Activated CD8-positive, alpha-beta T cell treated with anti-CD3 and anti-CD28 coated beads for 36 hours (primary cell): Measurements from ENCODE around the gene ZNF597. TPM values are rescaled to one million over a fixed set of nuclear protein-coding genes. Genes with fewer than 3 reads are reported as not detected.

Experiments
- ATAC-seq: fragments of 200-7000 bp; cut with Tn5 transposase; one replicate; pipeline ENCODE4 v1.10.0; 2021; ENCODE audit warnings: mild to moderate bottlenecking, moderate library complexity
- CTCF ChIA-PET: fragments of 350-600 bp; sonication (Branson Sonifier 250); formaldehyde crosslinking; loops from one replicate; lab custom pipeline; 2021; ENCODE audit warnings: antibody characterized with exemption; lab: Charles Lee
- POLR2A ChIA-PET: fragments of 350-600 bp; sonication (Branson Sonifier 250); formaldehyde crosslinking; loops from one replicate; lab custom pipeline; 2021; ENCODE audit warnings: antibody characterized with exemption; lab: Charles Lee
- DNase-seq: peaks from one replicate; pipeline ENCODE4 v3.0.0-alpha.2; 2020
- H3K27ac Mint-ChIP-seq: one replicate; pipeline ENCODE4 v1.8.0; 2021; ENCODE audit warnings: mild to moderate bottlenecking, mixed read lengths
- H3K27me3 Mint-ChIP-seq: one replicate; pipeline ENCODE4 v1.8.0; 2021; ENCODE audit warnings: mixed read lengths
- H3K36me3 Mint-ChIP-seq: one replicate; pipeline ENCODE4 v1.8.0; 2021; ENCODE audit warnings: low read depth, mixed read lengths
- H3K4me1 Mint-ChIP-seq: one replicate; pipeline ENCODE4 v1.8.0; 2021; ENCODE audit warnings: low read depth, mixed read lengths
- H3K4me3 Mint-ChIP-seq: one replicate; pipeline ENCODE4 v1.8.0; 2021; ENCODE audit warnings: mild to moderate bottlenecking, moderate library complexity, mixed read lengths
- H3K9me3 Mint-ChIP-seq: one replicate; pipeline ENCODE4 v1.8.0; 2021; ENCODE audit warnings: mixed read lengths
- intact Hi-C: fragments of 100-400 bp; cut with micrococcal nuclease; formaldehyde crosslinking; loops from one replicate; pipeline ENCODE4 v1.10.0; 2022
- total RNA-seq, 2 experiments: library from RNA; stranded (reverse); gene quantifications; one replicate each; pipeline ENCODE4 v1.2.3, GENCODE V29; 2021
- TF ChIP-seq, protein P1 (sequence below): fragments of 200-600 bp; IDR thresholded peaks from one replicate; pipeline ENCODE4 v1.8.0; 2022; ENCODE audit warnings: antibody characterized with exemption, mild to moderate bottlenecking

Gene ZNF597
- total RNA-seq, 2 experiments from 2014 or later, result 1.6 to 1.8 TPM

DNA sequence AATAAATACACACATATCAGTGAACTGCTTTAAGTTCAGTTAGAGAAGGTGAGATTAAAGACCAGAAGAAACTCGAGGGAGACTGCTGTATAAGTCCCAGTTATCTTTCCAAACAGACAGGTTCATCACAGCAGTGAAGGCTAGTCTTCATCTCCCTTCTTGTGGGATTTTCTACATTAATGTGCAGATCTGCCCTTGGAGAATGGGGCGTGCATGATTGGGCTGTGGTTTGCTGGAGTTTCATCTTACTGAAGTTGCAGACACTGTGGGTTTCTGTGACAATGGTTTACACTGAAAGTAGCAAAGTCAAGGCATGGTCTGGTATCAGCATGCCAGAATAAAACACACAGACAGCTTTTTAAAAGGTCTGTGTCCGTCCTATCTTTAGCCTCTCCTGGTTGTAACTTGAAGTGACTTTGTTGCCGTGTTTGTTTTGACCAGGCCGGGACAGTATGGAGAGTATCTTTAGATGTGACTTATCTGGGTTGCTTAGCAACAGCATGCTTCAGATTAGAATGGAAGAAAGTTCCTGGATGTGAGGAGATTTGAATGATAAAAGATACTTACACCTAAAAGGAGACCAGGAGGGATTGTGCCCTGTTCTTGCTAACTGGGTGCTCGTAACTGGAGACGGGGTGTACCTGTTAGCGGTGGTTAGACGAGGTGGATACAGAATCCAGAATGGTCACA, 16.2 kb upstream of the ZNF597 start:
- Mint-ChIP-seq H3K27me3 (no peaks in the 10 kb centered on the region), H3K27ac (peak overlapping the region; percentile 90), H3K9me3 (no peaks in the 10 kb centered on the region), H3K4me3 (peak overlapping the region; percentile 85), H3K36me3 (peaks cover 6% of the 10 kb centered on the region), H3K4me1 (peaks cover 50% of the 10 kb centered on the region)
- CTCF ChIA-PET, result interaction anchor here (0.9 to 1.7 kb wide), 3 partner anchors 42 to 193 kb away, joined by 3 to 4 read pairs (median 4); partner anchors contain the start of gene CLUAP1
- POLR2A ChIA-PET, result interaction anchor here (1.1 kb wide), 1 partner anchor 193 kb away, joined by 3 read pairs; no protein-coding TSS in a partner anchor
- peak; percentile 60 for DNase-seq
- ATAC-seq, result peak; percentile 10
- TF ChIP-seq, protein P1, sequence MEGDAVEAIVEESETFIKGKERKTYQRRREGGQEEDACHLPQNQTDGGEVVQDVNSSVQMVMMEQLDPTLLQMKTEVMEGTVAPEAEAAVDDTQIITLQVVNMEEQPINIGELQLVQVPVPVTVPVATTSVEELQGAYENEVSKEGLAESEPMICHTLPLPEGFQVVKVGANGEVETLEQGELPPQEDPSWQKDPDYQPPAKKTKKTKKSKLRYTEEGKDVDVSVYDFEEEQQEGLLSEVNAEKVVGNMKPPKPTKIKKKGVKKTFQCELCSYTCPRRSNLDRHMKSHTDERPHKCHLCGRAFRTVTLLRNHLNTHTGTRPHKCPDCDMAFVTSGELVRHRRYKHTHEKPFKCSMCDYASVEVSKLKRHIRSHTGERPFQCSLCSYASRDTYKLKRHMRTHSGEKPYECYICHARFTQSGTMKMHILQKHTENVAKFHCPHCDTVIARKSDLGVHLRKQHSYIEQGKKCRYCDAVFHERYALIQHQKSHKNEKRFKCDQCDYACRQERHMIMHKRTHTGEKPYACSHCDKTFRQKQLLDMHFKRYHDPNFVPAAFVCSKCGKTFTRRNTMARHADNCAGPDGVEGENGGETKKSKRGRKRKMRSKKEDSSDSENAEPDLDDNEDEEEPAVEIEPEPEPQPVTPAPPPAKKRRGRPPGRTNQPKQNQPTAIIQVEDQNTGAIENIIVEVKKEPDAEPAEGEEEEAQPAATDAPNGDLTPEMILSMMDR, result no peak
- intact Hi-C loops, result loop anchor here (5.0 kb wide), 1 partner anchor 177 kb away; the partner anchor contains the start of gene ZNF263

DNA sequence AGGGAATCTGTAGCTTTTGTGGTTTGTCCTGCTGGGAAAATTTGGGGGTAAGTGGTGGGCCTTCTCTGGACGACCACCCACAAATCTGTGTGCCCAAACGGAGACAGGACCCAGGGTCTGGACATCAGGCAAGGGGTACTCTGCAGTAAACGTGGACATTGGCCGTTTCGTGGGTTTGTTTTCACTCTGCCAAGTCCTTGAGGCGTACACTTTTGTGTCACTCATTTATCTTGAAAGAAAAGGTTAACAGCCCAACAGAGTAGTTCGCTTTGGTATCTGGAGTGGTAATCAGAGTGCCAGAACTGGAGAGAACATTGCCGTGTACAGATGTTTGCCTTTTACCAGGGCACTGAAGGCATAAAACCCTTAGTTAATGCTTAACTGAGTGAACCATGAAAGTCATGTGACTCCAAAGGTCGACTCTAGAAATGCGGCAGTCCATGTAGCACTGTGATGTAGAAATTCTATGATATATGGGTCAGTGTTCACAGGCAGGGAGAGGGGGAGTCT, 15.6 kb upstream of the ZNF597 start:
- H3K9me3 Mint-ChIP-seq, result no peaks in the 10 kb centered on the region
- TF ChIP-seq, protein P1, result no peak
- peaks cover 2% of the 10 kb centered on the region for H3K36me3 Mint-ChIP-seq
- DNase-seq (peak; percentile 16), ATAC-seq (peak; percentile 6)
- peak overlapping the region; percentile 85 for H3K4me3 Mint-ChIP-seq
- H3K27me3 Mint-ChIP-seq, result no peaks in the 10 kb centered on the region
- H3K4me1 Mint-ChIP-seq, result peaks cover 46% of the 10 kb centered on the region
- ChIA-PET CTCF (interaction anchor here (1.5 to 1.7 kb wide), 2 partner anchors 42 to 192 kb away, joined by 4 read pairs; partner anchors contain the start of gene CLUAP1), POLR2A (interaction anchor here (0.7 to 1.1 kb wide), 2 partner anchors 176 to 192 kb away, joined by 3 read pairs; partner anchors contain the start of gene ZNF263)
- intact Hi-C loops, result loop anchor here (5.0 kb wide), 1 partner anchor 177 kb away; the partner anchor contains the start of gene ZNF263
- peak overlapping the region; percentile 90 for H3K27ac Mint-ChIP-seq

GRCh38 chr16:3458278-3458851, 15.1 kb upstream of the ZNF597 start:
- peaks cover 2% of the 10 kb centered on the region for H3K36me3 Mint-ChIP-seq

DNA sequence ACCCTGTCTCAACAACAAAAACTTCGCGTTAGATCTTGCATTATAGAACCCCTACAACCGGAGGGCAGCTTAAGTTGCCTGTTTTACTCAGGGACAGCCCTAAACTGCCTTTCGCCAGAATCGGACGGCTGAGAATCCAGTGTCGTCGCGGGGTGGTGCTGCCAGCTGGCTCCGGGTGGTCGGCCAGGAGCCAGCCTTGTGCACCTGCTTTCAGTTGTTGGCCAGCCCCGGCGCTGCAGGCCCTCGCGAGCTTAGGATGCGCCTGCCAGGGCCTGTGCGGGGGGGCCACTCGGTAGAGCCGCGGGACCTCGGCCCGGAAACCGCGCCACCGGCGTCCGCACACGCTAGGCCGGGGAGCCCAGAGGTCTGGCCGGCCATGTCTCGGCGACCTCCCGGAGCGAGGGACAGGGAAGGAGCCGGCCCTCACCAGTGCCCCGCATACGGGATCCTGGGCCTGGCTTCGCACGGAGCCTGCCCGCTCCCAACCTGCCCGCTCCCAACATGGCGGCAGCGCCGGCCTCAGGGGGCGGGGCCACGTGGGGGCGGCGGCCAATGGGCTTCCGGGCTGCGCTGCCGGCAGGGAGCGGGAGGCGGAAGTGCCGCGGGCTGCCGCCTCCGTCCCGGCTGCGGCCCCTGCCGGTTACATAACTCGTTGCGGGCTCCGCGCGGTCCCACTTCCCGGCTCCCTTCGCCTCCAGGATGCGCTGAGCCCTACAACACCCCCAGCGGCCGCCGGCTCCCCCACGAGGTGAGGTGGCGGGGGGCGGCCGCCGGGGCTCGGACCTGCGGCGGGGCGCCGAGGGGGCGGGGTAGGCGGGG, 14.3 kb upstream of the ZNF597 start:
- DNase-seq, result peak; percentile 89
- peak overlapping the region; percentile 94 for H3K27ac Mint-ChIP-seq
- POLR2A ChIA-PET, result interaction anchor here (0.7 to 1.4 kb wide), 5 partner anchors 14 to 986 kb away, joined by 3 to 5 read pairs (median 4); partner anchors contain the start of genes NAA60, TIGD7, ZNF597 and ZNF75A
- H3K27me3 Mint-ChIP-seq, result no peaks in the 10 kb centered on the region
- peak; percentile 89 for ATAC-seq
- intact Hi-C loops, result loop anchor here (5.0 kb wide), 1 partner anchor 175 kb away; the partner anchor contains the start of gene ZNF263
- H3K4me1 Mint-ChIP-seq, result peaks cover 40% of the 10 kb centered on the region
- peak overlapping the region; percentile 86 for H3K4me3 Mint-ChIP-seq
- CTCF ChIA-PET, result interaction anchor here (0.6 to 1.6 kb wide), 6 partner anchors 14 to 223 kb away, joined by 3 to 6 read pairs (median 4); partner anchors contain the start of genes NAA60, ZNF174 and ZSCAN32
- no peaks in the 10 kb centered on the region for H3K9me3 Mint-ChIP-seq
- peaks cover 2% of the 10 kb centered on the region for H3K36me3 Mint-ChIP-seq
- TF ChIP-seq, protein P1, result peak; percentile 40

More at GRCh38 chr16:3458278-3458851, 15.1 kb upstream of the ZNF597 start:
- no peaks in the 10 kb centered on the region for H3K9me3 Mint-ChIP-seq
- CTCF ChIA-PET, result interaction anchor here (1.5 kb wide), 1 partner anchor 191 kb away, joined by 4 read pairs; no protein-coding TSS in a partner anchor
- DNase-seq (peak; percentile 18), ATAC-seq (no peak)
- TF ChIP-seq, protein P1, result no peak
- H3K27ac Mint-ChIP-seq, result peak overlapping the region; percentile 90
- intact Hi-C loops, result loop anchor here (5.0 kb wide), 1 partner anchor 176 kb away; the partner anchor contains the start of gene ZNF263
- peaks cover 42% of the 10 kb centered on the region for H3K4me1 Mint-ChIP-seq
- H3K4me3 Mint-ChIP-seq, result peak overlapping the region; percentile 85
- no peaks in the 10 kb centered on the region for H3K27me3 Mint-ChIP-seq
- POLR2A ChIA-PET, result interaction anchor here (0.7 kb wide), 1 partner anchor 175 kb away, joined by 3 read pairs; the partner anchor contains the start of gene ZNF263
